Caco-2 (cell line): Measurements from ENCODE around the gene AP2A2. TPM values are rescaled to one million over a fixed set of nuclear protein-coding genes. Genes with fewer than 3 reads are reported as not detected.

Experiments used
- BruUV-seq: library from RNA; stranded (reverse); fragments of 400-500 nt; replicated peaks from 2 replicates; lab custom pipeline; 2021; lab: Mats Ljungman, UMichigan
- CTCF ChIA-PET: fragments of 300-600 bp; sonication (Branson Sonifier 250); formaldehyde crosslinking; loops from one replicate; lab custom pipeline; 2022; ENCODE audit warnings: antibody characterized with exemption; lab: Charles Lee
- POLR2A ChIA-PET: fragments of 300-600 bp; sonication (Branson Sonifier 250); formaldehyde crosslinking; loops from one replicate; lab custom pipeline; 2022; ENCODE audit warnings: antibody characterized with exemption; lab: Charles Lee
- DNase-seq, 2 experiments: peaks; one replicate each; pipeline versions ENCODE4 v3.0.0 to v3.0.0-alpha.2; 2020 to 2022
- H3K27me3 ChIP-seq: replicated peaks from 2 replicates; pipeline ENCODE4 v1.6.0; 2011; ENCODE audit warnings: low read length; ENCODE audit not compliant: control insufficient read depth, insufficient read depth
- H3K36me3 ChIP-seq: 2 replicates; pipeline ENCODE4 v1.5.1; 2011; ENCODE audit warnings: low read length; ENCODE audit not compliant: control insufficient read depth, insufficient read depth
- H3K4me1 ChIP-seq: fragments of 250-450 bp; sonication (Bioruptor Pico); 2 replicates; pipeline ENCODE4 v1.5.1; 2020; ENCODE audit warnings: mild to moderate bottlenecking
- H3K4me3 ChIP-seq: 2 replicates; pipeline ENCODE4 v1.5.1; 2011; ENCODE audit warnings: low read depth, mild to moderate bottlenecking, control low read depth, low read length
- H3K9me3 ChIP-seq: fragments of 250-450 bp; sonication (Bioruptor Pico); 2 replicates; pipeline ENCODE4 v1.5.1; 2020; ENCODE audit warnings: mild to moderate bottlenecking, moderate library complexity
- H3K27ac Mint-ChIP-seq: one replicate; pipeline ENCODE4 v1.8.0; 2022; ENCODE audit warnings: mixed read lengths; ENCODE audit not compliant: unreplicated experiment
- H3K27me3 Mint-ChIP-seq: one replicate; pipeline ENCODE4 v1.8.0; 2022; ENCODE audit warnings: mixed read lengths; ENCODE audit not compliant: insufficient read depth, unreplicated experiment
- H3K36me3 Mint-ChIP-seq: one replicate; pipeline ENCODE4 v1.8.0; 2022; ENCODE audit warnings: mild to moderate bottlenecking, mixed read lengths; ENCODE audit not compliant: insufficient read depth, unreplicated experiment
- H3K4me1 Mint-ChIP-seq: one replicate; pipeline ENCODE4 v1.8.0; 2022; ENCODE audit warnings: low read depth, mixed read lengths; ENCODE audit not compliant: unreplicated experiment
- H3K4me3 Mint-ChIP-seq: one replicate; pipeline ENCODE4 v1.8.0; 2022; ENCODE audit warnings: mild to moderate bottlenecking, moderate library complexity, mixed read lengths; ENCODE audit not compliant: unreplicated experiment
- H3K9me3 Mint-ChIP-seq: one replicate; pipeline ENCODE4 v1.8.0; 2022; ENCODE audit warnings: mixed read lengths; ENCODE audit not compliant: unreplicated experiment
- CTCF ChIP-seq, 2 experiments: fragments of 200-600 bp in 1 of 2; IDR thresholded peaks; 1 replicate in 1 of 2; 2 replicates in 1 of 2; pipeline versions ENCODE4 v1.5.1 to v1.8.0; 2011 to 2022; ENCODE audit warnings: antibody characterized with exemption in 1 of 2, control low read depth in 1 of 2, inconsistent platforms in 1 of 2, low read depth in 1 of 2, low read length in 1 of 2, mild to moderate bottlenecking in 1 of 2, moderate library complexity in 1 of 2; ENCODE audit not compliant: insufficient read depth in 1 of 2, severe bottlenecking in 1 of 2, unreplicated experiment in 1 of 2
- intact Hi-C: fragments of 100-400 bp; cut with micrococcal nuclease; formaldehyde crosslinking; loops from one replicate; pipeline ENCODE4 v1.10.0; 2022; ENCODE audit not compliant: unreplicated experiment
- total RNA-seq: library from RNA; stranded (reverse); gene quantifications from 2 replicates; pipeline ENCODE4 v1.2.3, GENCODE V29; 2022

AP2A2 gene
- total RNA-seq, 1 experiment from 2014 or later, result 130 TPM

GRCh38 chr11:970319-970871 is 44.7 kb downstream of the AP2A2 start:
- no peak for TF ChIP-seq CTCF (IDR thresholded peaks at IDR 0.05; ENCODE audit: insufficient read depth in 1 of 2, low read depth in 1 of 2, low read length in 1 of 2, severe bottlenecking in 1 of 2, unreplicated experiment in 1 of 2)
- H3K9me3 ChIP-seq, result no peaks in the 10 kb centered on the region
- peaks cover 87% of the 10 kb centered on the region for H3K36me3 Mint-ChIP-seq
- intact Hi-C loops, result no loop called here
- H3K36me3 ChIP-seq, result peaks cover 4% of the 10 kb centered on the region
- no peaks in the 10 kb centered on the region for H3K9me3 Mint-ChIP-seq
- no peaks in the 10 kb centered on the region for H3K27me3 ChIP-seq
- no peak overlapping the region for H3K4me3 Mint-ChIP-seq
- POLR2A ChIA-PET, result no interaction called here
- BruUV-seq, result no TSS peak
- no peak for DNase-seq
- H3K4me3 ChIP-seq, result no peak overlapping the region
- no peaks in the 10 kb centered on the region for H3K27me3 Mint-ChIP-seq
- no peaks in the 10 kb centered on the region for H3K4me1 Mint-ChIP-seq
- CTCF ChIA-PET, result no interaction called here
- H3K27ac Mint-ChIP-seq, result no peak overlapping the region
- no peaks in the 10 kb centered on the region for H3K4me1 ChIP-seq

GRCh38 chr11:971092-971690 is 45.5 kb downstream of the AP2A2 start:
- peaks cover 4% of the 10 kb centered on the region for H3K36me3 ChIP-seq
- no peaks in the 10 kb centered on the region for H3K27me3 ChIP-seq
- Mint-ChIP-seq H3K36me3 (peaks cover 88% of the 10 kb centered on the region), H3K4me3 (no peak overlapping the region), H3K27ac (no peak overlapping the region), H3K4me1 (no peaks in the 10 kb centered on the region), H3K27me3 (no peaks in the 10 kb centered on the region), H3K9me3 (no peaks in the 10 kb centered on the region)
- no peak for TF ChIP-seq CTCF (IDR thresholded peaks at IDR 0.05; ENCODE audit: insufficient read depth in 1 of 2, low read depth in 1 of 2, low read length in 1 of 2, severe bottlenecking in 1 of 2, unreplicated experiment in 1 of 2)
- ChIA-PET CTCF (no interaction called here), POLR2A (no interaction called here)
- intact Hi-C loops, result no loop called here
- no peaks in the 10 kb centered on the region for H3K9me3 ChIP-seq
- no peaks in the 10 kb centered on the region for H3K4me1 ChIP-seq
- no peak for DNase-seq
- H3K4me3 ChIP-seq, result no peak overlapping the region
- no TSS peak for BruUV-seq

GRCh38 chr11:971731-972365 is 46.2 kb downstream of the AP2A2 start:
- no TSS peak for BruUV-seq
- peak overlapping the region; percentile 59 for H3K27ac Mint-ChIP-seq
- no peak overlapping the region for H3K4me3 Mint-ChIP-seq
- ChIA-PET POLR2A (no interaction called here), CTCF (no interaction called here)
- H3K36me3 Mint-ChIP-seq, result peaks cover 88% of the 10 kb centered on the region
- no peak for DNase-seq
- H3K4me3 ChIP-seq, result no peak overlapping the region
- no peaks in the 10 kb centered on the region for H3K4me1 ChIP-seq
- H3K36me3 ChIP-seq, result peaks cover 6% of the 10 kb centered on the region
- intact Hi-C loops, result no loop called here
- H3K9me3 ChIP-seq, result no peaks in the 10 kb centered on the region
- H3K9me3 Mint-ChIP-seq, result no peaks in the 10 kb centered on the region
- H3K27me3 ChIP-seq, result no peaks in the 10 kb centered on the region
- no peak for TF ChIP-seq CTCF (IDR thresholded peaks at IDR 0.05; ENCODE audit: insufficient read depth in 1 of 2, low read depth in 1 of 2, low read length in 1 of 2, severe bottlenecking in 1 of 2, unreplicated experiment in 1 of 2)
- no peaks in the 10 kb centered on the region for H3K27me3 Mint-ChIP-seq
- no peaks in the 10 kb centered on the region for H3K4me1 Mint-ChIP-seq
